ENCODE data around the gene NUDT8. TPM values are rescaled to one million over a fixed set of nuclear protein-coding genes. Genes with fewer than 3 reads are reported as not detected.

NUDT8 gene
- total and polyA plus RNA-seq, 2 experiments from 2014 or later = 5.0 to 15.1 TPM

DNA sequence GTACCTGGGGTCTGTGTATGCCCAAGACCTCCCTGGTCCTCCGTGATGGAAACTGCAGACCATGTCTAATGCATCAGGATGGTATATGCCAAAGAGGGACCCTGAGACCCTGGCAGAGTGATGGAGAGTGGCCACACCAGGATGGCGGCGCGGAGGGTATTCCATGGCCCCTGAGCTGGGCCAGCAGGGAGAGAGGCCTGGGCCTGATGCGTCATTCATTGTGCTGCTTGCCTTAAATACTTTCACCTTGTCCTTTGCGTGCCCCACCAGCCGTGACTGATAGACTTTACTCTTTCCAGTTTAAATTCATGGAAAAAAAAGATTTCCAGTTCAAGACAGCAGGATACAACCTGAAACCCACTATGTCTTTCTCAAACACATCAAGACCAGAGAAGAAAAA, 28.6 kb downstream of the NUDT8 start (continued):
- TF ChIP-seq, protein P1, sequence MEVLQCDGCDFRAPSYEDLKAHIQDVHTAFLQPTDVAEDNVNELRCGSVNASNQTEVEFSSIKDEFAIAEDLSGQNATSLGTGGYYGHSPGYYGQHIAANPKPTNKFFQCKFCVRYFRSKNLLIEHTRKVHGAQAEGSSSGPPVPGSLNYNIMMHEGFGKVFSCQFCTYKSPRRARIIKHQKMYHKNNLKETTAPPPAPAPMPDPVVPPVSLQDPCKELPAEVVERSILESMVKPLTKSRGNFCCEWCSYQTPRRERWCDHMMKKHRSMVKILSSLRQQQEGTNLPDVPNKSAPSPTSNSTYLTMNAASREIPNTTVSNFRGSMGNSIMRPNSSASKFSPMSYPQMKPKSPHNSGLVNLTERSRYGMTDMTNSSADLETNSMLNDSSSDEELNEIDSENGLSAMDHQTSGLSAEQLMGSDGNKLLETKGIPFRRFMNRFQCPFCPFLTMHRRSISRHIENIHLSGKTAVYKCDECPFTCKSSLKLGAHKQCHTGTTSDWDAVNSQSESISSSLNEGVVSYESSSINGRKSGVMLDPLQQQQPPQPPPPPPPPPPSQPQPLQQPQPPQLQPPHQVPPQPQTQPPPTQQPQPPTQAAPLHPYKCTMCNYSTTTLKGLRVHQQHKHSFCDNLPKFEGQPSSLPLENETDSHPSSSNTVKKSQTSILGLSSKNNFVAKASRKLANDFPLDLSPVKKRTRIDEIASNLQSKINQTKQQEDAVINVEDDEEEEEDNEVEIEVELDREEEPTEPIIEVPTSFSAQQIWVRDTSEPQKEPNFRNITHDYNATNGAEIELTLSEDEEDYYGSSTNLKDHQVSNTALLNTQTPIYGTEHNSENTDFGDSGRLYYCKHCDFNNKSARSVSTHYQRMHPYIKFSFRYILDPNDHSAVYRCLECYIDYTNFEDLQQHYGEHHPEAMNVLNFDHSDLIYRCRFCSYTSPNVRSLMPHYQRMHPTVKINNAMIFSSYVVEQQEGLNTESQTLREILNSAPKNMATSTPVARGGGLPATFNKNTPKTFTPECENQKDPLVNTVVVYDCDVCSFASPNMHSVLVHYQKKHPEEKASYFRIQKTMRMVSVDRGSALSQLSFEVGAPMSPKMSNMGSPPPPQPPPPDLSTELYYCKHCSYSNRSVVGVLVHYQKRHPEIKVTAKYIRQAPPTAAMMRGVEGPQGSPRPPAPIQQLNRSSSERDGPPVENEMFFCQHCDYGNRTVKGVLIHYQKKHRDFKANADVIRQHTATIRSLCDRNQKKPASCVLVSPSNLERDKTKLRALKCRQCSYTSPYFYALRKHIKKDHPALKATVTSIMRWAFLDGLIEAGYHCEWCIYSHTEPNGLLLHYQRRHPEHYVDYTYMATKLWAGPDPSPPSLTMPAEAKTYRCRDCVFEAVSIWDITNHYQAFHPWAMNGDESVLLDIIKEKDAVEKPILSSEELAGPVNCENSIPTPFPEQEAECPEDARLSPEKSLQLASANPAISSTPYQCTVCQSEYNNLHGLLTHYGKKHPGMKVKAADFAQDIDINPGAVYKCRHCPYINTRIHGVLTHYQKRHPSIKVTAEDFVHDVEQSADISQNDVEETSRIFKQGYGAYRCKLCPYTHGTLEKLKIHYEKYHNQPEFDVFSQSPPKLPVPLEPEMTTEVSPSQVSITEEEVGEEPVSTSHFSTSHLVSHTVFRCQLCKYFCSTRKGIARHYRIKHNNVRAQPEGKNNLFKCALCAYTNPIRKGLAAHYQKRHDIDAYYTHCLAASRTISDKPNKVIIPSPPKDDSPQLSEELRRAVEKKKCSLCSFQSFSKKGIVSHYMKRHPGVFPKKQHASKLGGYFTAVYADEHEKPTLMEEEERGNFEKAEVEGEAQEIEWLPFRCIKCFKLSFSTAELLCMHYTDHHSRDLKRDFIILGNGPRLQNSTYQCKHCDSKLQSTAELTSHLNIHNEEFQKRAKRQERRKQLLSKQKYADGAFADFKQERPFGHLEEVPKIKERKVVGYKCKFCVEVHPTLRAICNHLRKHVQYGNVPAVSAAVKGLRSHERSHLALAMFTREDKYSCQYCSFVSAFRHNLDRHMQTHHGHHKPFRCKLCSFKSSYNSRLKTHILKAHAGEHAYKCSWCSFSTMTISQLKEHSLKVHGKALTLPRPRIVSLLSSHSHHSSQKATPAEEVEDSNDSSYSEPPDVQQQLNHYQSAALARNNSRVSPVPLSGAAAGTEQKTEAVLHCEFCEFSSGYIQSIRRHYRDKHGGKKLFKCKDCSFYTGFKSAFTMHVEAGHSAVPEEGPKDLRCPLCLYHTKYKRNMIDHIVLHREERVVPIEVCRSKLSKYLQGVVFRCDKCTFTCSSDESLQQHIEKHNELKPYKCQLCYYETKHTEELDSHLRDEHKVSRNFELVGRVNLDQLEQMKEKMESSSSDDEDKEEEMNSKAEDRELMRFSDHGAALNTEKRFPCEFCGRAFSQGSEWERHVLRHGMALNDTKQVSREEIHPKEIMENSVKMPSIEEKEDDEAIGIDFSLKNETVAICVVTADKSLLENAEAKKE (CRISPR knock-in tag; IDR thresholded peaks at IDR 0.05) = no peak
- TF ChIP-seq POLR2AphosphoS5 (IDR thresholded peaks at IDR 0.05; ENCODE audit: low read depth) (no peak), EZH2 (IDR thresholded peaks at IDR 0.05; ENCODE audit: low read depth, unreplicated experiment) (no peak), STAT1 (IDR thresholded peaks at IDR 0.05; ENCODE audit: unreplicated experiment) (no peak)
- TF ChIP-seq, protein P2, sequence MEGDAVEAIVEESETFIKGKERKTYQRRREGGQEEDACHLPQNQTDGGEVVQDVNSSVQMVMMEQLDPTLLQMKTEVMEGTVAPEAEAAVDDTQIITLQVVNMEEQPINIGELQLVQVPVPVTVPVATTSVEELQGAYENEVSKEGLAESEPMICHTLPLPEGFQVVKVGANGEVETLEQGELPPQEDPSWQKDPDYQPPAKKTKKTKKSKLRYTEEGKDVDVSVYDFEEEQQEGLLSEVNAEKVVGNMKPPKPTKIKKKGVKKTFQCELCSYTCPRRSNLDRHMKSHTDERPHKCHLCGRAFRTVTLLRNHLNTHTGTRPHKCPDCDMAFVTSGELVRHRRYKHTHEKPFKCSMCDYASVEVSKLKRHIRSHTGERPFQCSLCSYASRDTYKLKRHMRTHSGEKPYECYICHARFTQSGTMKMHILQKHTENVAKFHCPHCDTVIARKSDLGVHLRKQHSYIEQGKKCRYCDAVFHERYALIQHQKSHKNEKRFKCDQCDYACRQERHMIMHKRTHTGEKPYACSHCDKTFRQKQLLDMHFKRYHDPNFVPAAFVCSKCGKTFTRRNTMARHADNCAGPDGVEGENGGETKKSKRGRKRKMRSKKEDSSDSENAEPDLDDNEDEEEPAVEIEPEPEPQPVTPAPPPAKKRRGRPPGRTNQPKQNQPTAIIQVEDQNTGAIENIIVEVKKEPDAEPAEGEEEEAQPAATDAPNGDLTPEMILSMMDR (conservative IDR thresholded peaks at IDR 0.05; ENCODE audit: low read depth in 2 of 2) = no peak

DNA sequence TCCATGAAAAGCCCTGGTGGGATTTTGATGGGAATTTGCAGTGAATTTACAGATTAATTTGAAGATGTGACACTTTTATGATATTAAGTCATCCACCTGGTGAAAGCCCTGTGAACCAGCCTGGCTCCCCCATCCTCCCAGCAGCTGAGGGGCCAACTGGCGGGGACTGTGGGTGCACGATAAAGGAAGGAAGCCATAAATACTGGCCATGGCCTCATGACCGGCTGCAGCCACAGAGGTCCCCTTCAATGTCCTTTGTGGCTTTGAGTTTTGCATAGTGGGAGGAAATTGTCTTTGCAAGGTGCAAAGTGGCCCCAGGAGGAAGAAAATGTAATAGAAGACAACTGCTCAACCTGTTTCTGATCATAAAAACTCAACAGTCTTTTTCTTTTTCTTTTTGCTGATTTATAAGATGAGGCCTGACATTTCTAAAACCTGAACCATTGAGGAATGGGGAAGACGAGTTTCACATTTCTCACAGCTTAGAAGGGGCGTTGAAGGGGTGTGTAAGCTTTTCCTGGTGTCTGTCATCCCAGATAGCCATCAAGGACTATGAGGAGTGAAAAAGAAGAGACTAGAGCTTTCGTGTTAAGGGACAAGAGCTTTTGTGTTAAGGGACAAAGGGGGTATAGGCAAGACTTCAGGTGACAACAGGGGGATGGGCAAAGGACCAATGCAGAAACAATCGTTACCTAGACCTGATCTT, 29.3 kb downstream of the NUDT8 start:
- H3K27me3 Mint-ChIP-seq (ENCODE audit: insufficient read depth, low read depth, poor library complexity) = peaks cover 2% of the 10 kb centered on the region
- no peak for ATAC-seq
- no peaks in the 10 kb centered on the region for H3K79me2 ChIP-seq (replicated peaks; ENCODE audit: insufficient read depth)
- no peak overlapping the region for H3K4me2 ChIP-seq
- H3K9me2 ChIP-seq (ENCODE audit: insufficient read depth) = 0 out of 2 replicates have a peak, but pooled peaks cover 2% of the 10 kb centered on the region
- H4K20me1 ChIP-seq (replicated peaks; ENCODE audit: insufficient read depth) = no peaks in the 10 kb centered on the region
- H3K27ac ChIP-seq (ENCODE audit: low read depth) = no peak overlapping the region
- peaks cover 24% of the 10 kb centered on the region for H3K9me3 Mint-ChIP-seq
- DNase-seq (ENCODE audit: low spot score) = no peak
- no peak overlapping the region for H3K4me3 Mint-ChIP-seq
- H2AFZ ChIP-seq = peak overlapping the region; percentile 48; the same call in 1 of the 2 replicates
- H3K4me1 ChIP-seq (ENCODE audit: insufficient read depth) = peaks cover 17% of the 10 kb centered on the region
- H3K4me3 ChIP-seq = no peak overlapping the region
- H3K36me3 Mint-ChIP-seq (ENCODE audit: low read depth) = no peaks in the 10 kb centered on the region; the same call in 1 of the 3 replicates
- H3F3A ChIP-seq (replicated peaks; ENCODE audit: low read depth) = 0 out of 2 replicates have a peak, but pooled peaks cover 6% of the 10 kb centered on the region
- no peaks in the 10 kb centered on the region for H3K27me3 ChIP-seq (ENCODE audit: insufficient read depth)
- peaks cover 15% of the 10 kb centered on the region for H3K4me1 Mint-ChIP-seq
- H3K36me3 ChIP-seq (ENCODE audit: insufficient read depth) = no peaks in the 10 kb centered on the region; the same call in 1 of the 2 replicates
- H3K27ac Mint-ChIP-seq = no peak overlapping the region
- TF ChIP-seq JUNB (IDR thresholded peaks at IDR 0.05; ENCODE audit: unreplicated experiment) (no peak), NANOG (IDR thresholded peaks at IDR 0.05; ENCODE audit: borderline replicate concordance) (no peak), EZH2 (IDR thresholded peaks at IDR 0.05; ENCODE audit: low read depth, unreplicated experiment) (no peak), CREB1 (CRISPR knock-in tag; IDR thresholded peaks at IDR 0.05; ENCODE audit: low read depth) (no peak), ZNF114 (CRISPR knock-in tag; IDR thresholded peaks at IDR 0.05) (no peak)
- TF ChIP-seq, protein P3, sequence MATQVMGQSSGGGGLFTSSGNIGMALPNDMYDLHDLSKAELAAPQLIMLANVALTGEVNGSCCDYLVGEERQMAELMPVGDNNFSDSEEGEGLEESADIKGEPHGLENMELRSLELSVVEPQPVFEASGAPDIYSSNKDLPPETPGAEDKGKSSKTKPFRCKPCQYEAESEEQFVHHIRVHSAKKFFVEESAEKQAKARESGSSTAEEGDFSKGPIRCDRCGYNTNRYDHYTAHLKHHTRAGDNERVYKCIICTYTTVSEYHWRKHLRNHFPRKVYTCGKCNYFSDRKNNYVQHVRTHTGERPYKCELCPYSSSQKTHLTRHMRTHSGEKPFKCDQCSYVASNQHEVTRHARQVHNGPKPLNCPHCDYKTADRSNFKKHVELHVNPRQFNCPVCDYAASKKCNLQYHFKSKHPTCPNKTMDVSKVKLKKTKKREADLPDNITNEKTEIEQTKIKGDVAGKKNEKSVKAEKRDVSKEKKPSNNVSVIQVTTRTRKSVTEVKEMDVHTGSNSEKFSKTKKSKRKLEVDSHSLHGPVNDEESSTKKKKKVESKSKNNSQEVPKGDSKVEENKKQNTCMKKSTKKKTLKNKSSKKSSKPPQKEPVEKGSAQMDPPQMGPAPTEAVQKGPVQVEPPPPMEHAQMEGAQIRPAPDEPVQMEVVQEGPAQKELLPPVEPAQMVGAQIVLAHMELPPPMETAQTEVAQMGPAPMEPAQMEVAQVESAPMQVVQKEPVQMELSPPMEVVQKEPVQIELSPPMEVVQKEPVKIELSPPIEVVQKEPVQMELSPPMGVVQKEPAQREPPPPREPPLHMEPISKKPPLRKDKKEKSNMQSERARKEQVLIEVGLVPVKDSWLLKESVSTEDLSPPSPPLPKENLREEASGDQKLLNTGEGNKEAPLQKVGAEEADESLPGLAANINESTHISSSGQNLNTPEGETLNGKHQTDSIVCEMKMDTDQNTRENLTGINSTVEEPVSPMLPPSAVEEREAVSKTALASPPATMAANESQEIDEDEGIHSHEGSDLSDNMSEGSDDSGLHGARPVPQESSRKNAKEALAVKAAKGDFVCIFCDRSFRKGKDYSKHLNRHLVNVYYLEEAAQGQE (IDR thresholded peaks at IDR 0.05; ENCODE audit: unreplicated experiment) = no peak
- TF ChIP-seq, protein P2 (conservative IDR thresholded peaks at IDR 0.05; ENCODE audit: low read depth in 2 of 2) = no peak

Measured in GM23338 (cell line).